ENCODE measurements around the gene GBP1. TPM values are rescaled to one million over a fixed set of nuclear protein-coding genes. Genes with fewer than 3 reads are reported as not detected.

GBP1 gene
- total RNA-seq, 6 donors from 2014 or later, result 19.4 to 104 (median 53.1) TPM

DNA sequence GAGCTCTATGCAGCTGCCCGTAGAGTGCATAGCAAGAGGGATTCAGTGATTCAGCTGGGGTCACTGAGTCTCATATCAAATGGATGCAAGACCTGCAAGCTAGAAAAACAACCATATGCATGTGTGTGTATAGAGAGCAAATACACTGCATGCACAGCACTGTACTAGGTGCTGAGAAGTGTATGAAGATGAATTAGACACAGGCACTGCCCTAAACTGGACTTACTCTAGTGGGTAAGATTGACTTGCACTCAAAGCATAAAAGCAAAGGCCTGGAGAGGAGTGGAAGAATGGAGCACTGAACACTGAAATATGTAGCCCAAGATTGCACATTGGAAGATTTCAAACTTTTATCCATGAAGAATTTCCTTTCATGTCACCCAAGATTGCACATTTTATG, 5.5 kb upstream of the GBP1 start:
- Histone ChIP-seq H3K36me3 (no peaks in the 10 kb centered on the region), H3K4me3 (peak overlapping the region in 2 of 4 donors; percentile 34 to 41), H3K4me1 (peaks cover 0 to 12% (median 5%) of the 10 kb centered on the region in 4 donors), H3K9me3 (no peaks in the 10 kb centered on the region), H3K27ac (peak overlapping the region in 1 of 4 donors; percentile 22), H3K27me3 (no peaks in the 10 kb centered on the region)
- no peak for DNase-seq
- WGBS, 2 donors, result 64 to 80% methylated on average over 1 of the region's 1 CpG
- peak in 1 of 2 donors; percentile 23 for ATAC-seq (ENCODE audit: low FRiP score in 2 of 2)
- TF ChIP-seq POLR2AphosphoS5 (IDR thresholded peaks at IDR 0.05), result no peak
- TF ChIP-seq CTCF (IDR thresholded peaks at IDR 0.05), result no peak
- TF ChIP-seq EP300 (IDR thresholded peaks at IDR 0.05), result no peak
- no peak for TF ChIP-seq POLR2A (IDR thresholded peaks at IDR 0.05)

DNA sequence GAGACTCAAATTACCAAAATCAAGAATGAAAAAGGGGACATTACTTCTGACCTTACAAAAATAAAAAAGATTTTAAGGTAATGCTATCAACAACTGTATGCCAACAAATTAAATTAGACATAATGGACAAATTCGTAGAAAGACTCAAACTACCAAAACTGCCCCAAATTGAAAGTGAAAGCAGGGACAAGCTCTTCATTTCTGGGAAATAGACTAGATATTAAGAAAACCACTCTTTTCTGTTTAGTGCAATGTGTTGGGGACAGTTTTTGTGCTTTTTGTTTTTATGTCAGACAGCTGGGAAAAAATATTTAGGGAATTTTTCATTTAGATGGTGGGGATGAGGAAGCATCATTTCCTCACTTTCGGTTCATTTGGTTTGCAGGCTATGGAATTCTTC, 4.9 kb upstream of the GBP1 start:
- ATAC-seq (ENCODE audit: low FRiP score in 2 of 2) (no peak), DNase-seq (no peak)
- Histone ChIP-seq H3K36me3 (no peaks in the 10 kb centered on the region), H3K4me3 (peak overlapping the region; percentile 14 to 41 (median 24)), H3K27me3 (no peaks in the 10 kb centered on the region), H3K9me3 (no peaks in the 10 kb centered on the region), H3K4me1 (peaks cover 0 to 13% (median 6%) of the 10 kb centered on the region in 4 donors), H3K27ac (peak overlapping the region in 2 of 4 donors; percentile 22 to 61)
- TF ChIP-seq POLR2AphosphoS5 (IDR thresholded peaks at IDR 0.05), result no peak
- no peak for TF ChIP-seq EP300 (IDR thresholded peaks at IDR 0.05)
- no peak for TF ChIP-seq CTCF (IDR thresholded peaks at IDR 0.05)
- no peak for TF ChIP-seq POLR2A (IDR thresholded peaks at IDR 0.05)
- 45 to 67% methylated on average over 2 of the region's 2 CpGs for WGBS, 2 donors

GRCh38 chr1:89068291-89068690, 3.3 kb upstream of the GBP1 start:
- no peak for TF ChIP-seq POLR2A (IDR thresholded peaks at IDR 0.05)
- TF ChIP-seq EP300 (IDR thresholded peaks at IDR 0.05), result no peak
- no peak for TF ChIP-seq POLR2AphosphoS5 (IDR thresholded peaks at IDR 0.05)
- TF ChIP-seq CTCF (IDR thresholded peaks at IDR 0.05), result no peak
- H3K27me3 ChIP-seq, result no peaks in the 10 kb centered on the region
- H3K4me1 ChIP-seq, result peaks cover 0 to 18% (median 10%) of the 10 kb centered on the region in 4 donors
- no peak for ATAC-seq (ENCODE audit: low FRiP score in 2 of 2)
- no peaks in the 10 kb centered on the region for H3K36me3 ChIP-seq
- H3K27ac ChIP-seq, result no peak overlapping the region
- DNase-seq, result no peak
- H3K9me3 ChIP-seq, result no peaks in the 10 kb centered on the region
- H3K4me3 ChIP-seq, result no peak overlapping the region

DNA sequence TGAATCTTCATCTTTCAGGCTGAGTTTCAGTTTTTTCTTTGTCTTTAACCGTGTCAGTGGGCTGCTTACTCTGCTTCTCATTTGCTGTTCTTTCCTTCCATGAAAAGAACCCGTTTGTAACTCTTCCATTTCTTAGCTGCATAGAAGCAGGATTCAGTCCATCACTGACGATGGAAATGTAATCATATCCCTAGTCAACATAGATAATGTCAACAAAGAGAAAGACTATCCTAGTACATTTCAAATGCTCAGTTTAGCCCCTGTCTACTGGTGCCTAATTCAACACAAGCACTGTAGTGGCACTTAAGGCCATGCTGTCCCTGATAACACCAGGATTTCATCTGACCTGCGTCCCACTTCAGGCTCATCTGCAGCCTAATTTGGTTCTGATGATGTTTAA, 376 bp downstream of the GBP1 start:
- DNase-seq (no peak), ATAC-seq (ENCODE audit: low FRiP score in 2 of 2) (peak; percentile 44 to 67)
- TF ChIP-seq POLR2AphosphoS5 (IDR thresholded peaks at IDR 0.05), result no peak
- no peak for TF ChIP-seq CTCF (IDR thresholded peaks at IDR 0.05)
- no peak for TF ChIP-seq POLR2A (IDR thresholded peaks at IDR 0.05)
- peaks cover 22 to 37% (median 27%) of the 10 kb centered on the region in 4 donors for H3K4me1 ChIP-seq
- WGBS, 2 donors, result 3% methylated on average over 4 of the region's 4 CpGs
- H3K27me3 ChIP-seq, result no peaks in the 10 kb centered on the region
- no peaks in the 10 kb centered on the region for H3K9me3 ChIP-seq
- peak overlapping the region; percentile 76 to 87 (median 86) for H3K27ac ChIP-seq
- H3K4me3 ChIP-seq, result peak overlapping the region; percentile 18 to 56 (median 44)
- H3K36me3 ChIP-seq, result no peaks in the 10 kb centered on the region

- WGBS, 2 donors, result 79 to 82% methylated on average over 3 of the region's 3 CpGs
- Histone ChIP-seq H3K4me3 (peak overlapping the region in 2 of 4 donors; percentile 23 to 44), H3K4me1 (peaks cover 22 to 33% (median 27%) of the 10 kb centered on the region in 4 donors), H3K36me3 (peaks cover 9 to 12% (median 12%) of the 10 kb centered on the region in 4 donors), H3K27me3 (no peaks in the 10 kb centered on the region), H3K27ac (peak overlapping the region; percentile 27 to 87 (median 66)), H3K9me3 (no peaks in the 10 kb centered on the region)
- TF ChIP-seq POLR2AphosphoS5 (IDR thresholded peaks at IDR 0.05), result no peak
- TF ChIP-seq POLR2A (IDR thresholded peaks at IDR 0.05), result no peak
- no peak for TF ChIP-seq CTCF (IDR thresholded peaks at IDR 0.05)
- no peak for TF ChIP-seq EP300 (IDR thresholded peaks at IDR 0.05)
- ATAC-seq (ENCODE audit: low FRiP score in 2 of 2) (no peak), DNase-seq (no peak)
Observed at GRCh38 chr1:89063094-89063493, 1.9 kb downstream of the GBP1 start.

Measured in upper lobe of left lung (tissue), 6 donors.